ENCODE measurements around the gene UNK. TPM values are rescaled to one million over a fixed set of nuclear protein-coding genes. Genes with fewer than 3 reads are reported as not detected.

Gene UNK
- total RNA-seq, 2 donors from 2014 or later: 31.0 to 51.7 TPM

GRCh38 chr17:75812096-75813013 lies 27.7 kb downstream of the UNK start:
- no peak overlapping the region for H3K4me3 ChIP-seq
- H3K27ac ChIP-seq: no peak overlapping the region
- H3K27me3 ChIP-seq (replicated peaks; ENCODE audit: insufficient read depth): no peaks in the 10 kb centered on the region
- H3K9me3 ChIP-seq: no peaks in the 10 kb centered on the region
- H3K36me3 ChIP-seq: peaks cover 64% of the 10 kb centered on the region
- no peak for DNase-seq (ENCODE audit: low spot score)
- no peak for TF ChIP-seq CTCF (IDR thresholded peaks at IDR 0.05)
- peaks cover 9 to 13% of the 10 kb centered on the region in 2 donors for H3K4me1 ChIP-seq (ENCODE audit: control insufficient read depth in 1 of 2, low read depth in 2 of 2)
- ATAC-seq (ENCODE audit: insufficient number of reproducible peaks, low FRiP score, low read depth): no peak

GRCh38 chr17:75813081-75814020 lies 28.7 kb downstream of the UNK start:
- no peak for DNase-seq (ENCODE audit: low spot score)
- H3K4me1 ChIP-seq (ENCODE audit: control insufficient read depth in 1 of 2, low read depth in 2 of 2): peaks cover 5 to 8% of the 10 kb centered on the region in 2 donors
- ATAC-seq (ENCODE audit: insufficient number of reproducible peaks, low FRiP score, low read depth): no peak
- H3K27me3 ChIP-seq (replicated peaks; ENCODE audit: insufficient read depth): no peaks in the 10 kb centered on the region
- no peaks in the 10 kb centered on the region for H3K9me3 ChIP-seq
- TF ChIP-seq CTCF (IDR thresholded peaks at IDR 0.05): no peak
- H3K36me3 ChIP-seq: peaks cover 74% of the 10 kb centered on the region
- H3K4me3 ChIP-seq: no peak overlapping the region
- no peak overlapping the region for H3K27ac ChIP-seq

- H3K27ac ChIP-seq: no peak overlapping the region
- H3K4me3 ChIP-seq: no peak overlapping the region
- ATAC-seq (ENCODE audit: insufficient number of reproducible peaks, low FRiP score, low read depth): no peak
- no peak for DNase-seq (ENCODE audit: low spot score)
- H3K4me1 ChIP-seq (ENCODE audit: control insufficient read depth in 1 of 2, low read depth in 2 of 2): peaks cover 0 to 3% of the 10 kb centered on the region in 2 donors
- H3K36me3 ChIP-seq: peaks cover 81% of the 10 kb centered on the region
- H3K9me3 ChIP-seq: no peaks in the 10 kb centered on the region
- H3K27me3 ChIP-seq (replicated peaks; ENCODE audit: insufficient read depth): no peaks in the 10 kb centered on the region
- TF ChIP-seq CTCF (IDR thresholded peaks at IDR 0.05): no peak
These were observed 29.4 kb downstream of the UNK start for GRCh38 chr17:75814021-75814395.

- no peaks in the 10 kb centered on the region for H3K27me3 ChIP-seq (replicated peaks; ENCODE audit: insufficient read depth)
- ATAC-seq (ENCODE audit: insufficient number of reproducible peaks, low FRiP score, low read depth): no peak
- TF ChIP-seq CTCF (IDR thresholded peaks at IDR 0.05): no peak
- no peak overlapping the region for H3K27ac ChIP-seq
- no peak overlapping the region for H3K4me3 ChIP-seq
- H3K9me3 ChIP-seq: no peaks in the 10 kb centered on the region
- no peaks in the 10 kb centered on the region for H3K4me1 ChIP-seq (ENCODE audit: control insufficient read depth in 1 of 2, low read depth in 2 of 2)
- peaks cover 86% of the 10 kb centered on the region for H3K36me3 ChIP-seq
- no peak for DNase-seq (ENCODE audit: low spot score)
These were observed 30.3 kb downstream of the UNK start for GRCh38 chr17:75814900-75815373.

GRCh38 chr17:75815399-75815798 lies 30.8 kb downstream of the UNK start:
- H3K36me3 ChIP-seq: peaks cover 88% of the 10 kb centered on the region

More at GRCh38 chr17:75815399-75815798, 30.8 kb downstream of the UNK start:
- TF ChIP-seq CTCF (IDR thresholded peaks at IDR 0.05): no peak
- Histone ChIP-seq H3K4me1 (ENCODE audit: control insufficient read depth in 1 of 2, low read depth in 2 of 2) (no peaks in the 10 kb centered on the region), H3K9me3 (no peaks in the 10 kb centered on the region), H3K27ac (no peak overlapping the region), H3K4me3 (no peak overlapping the region), H3K27me3 (replicated peaks; ENCODE audit: insufficient read depth) (no peaks in the 10 kb centered on the region)
- ATAC-seq (ENCODE audit: insufficient number of reproducible peaks, low FRiP score, low read depth) (no peak), DNase-seq (ENCODE audit: low spot score) (no peak)
